Upper lobe of right lung (tissue), 1 donor: ENCODE results near the gene FANCC. TPM values are rescaled to one million over a fixed set of nuclear protein-coding genes. Genes with fewer than 3 reads are reported as not detected.

Experiments used
- ATAC-seq: fragments of 200-7000 bp; cut with Tn5 transposase; one replicate; pipeline ENCODE4 v1.9.1; 2020; ENCODE audit warnings: mild to moderate bottlenecking, moderate library complexity
- DNase-seq: peaks from one replicate; pipeline ENCODE4 v3.0.0-alpha.2; 2020
- H3K27ac ChIP-seq: fragments of 200-600 bp; one replicate; pipeline ENCODE4 v1.8.0; 2022
- H3K27me3 ChIP-seq: fragments of 200-600 bp; one replicate; pipeline ENCODE4 v1.8.0; 2022; ENCODE audit warnings: mild to moderate bottlenecking
- H3K36me3 ChIP-seq: fragments of 200-600 bp; one replicate; pipeline ENCODE4 v1.8.0; 2022
- H3K4me1 ChIP-seq: fragments of 200-600 bp; one replicate; pipeline ENCODE4 v1.8.0; 2022
- H3K4me3 ChIP-seq: fragments of 200-600 bp; one replicate; pipeline ENCODE4 v1.8.0; 2022; ENCODE audit warnings: mild to moderate bottlenecking
- H3K9me3 ChIP-seq: fragments of 200-600 bp; one replicate; pipeline ENCODE4 v1.8.0; 2022
- CTCF ChIP-seq: fragments of 200-600 bp; IDR thresholded peaks from one replicate; pipeline ENCODE4 v1.8.0; 2022; ENCODE audit warnings: antibody characterized with exemption
- intact Hi-C: fragments of 100-400 bp; cut with DNase I; formaldehyde crosslinking; loops from one replicate; pipeline ENCODE4 v1.11.0; 2022
- microRNA-seq: library from miRNA; unstranded; fragments of <30 nt; microRNA quantifications from one replicate; pipeline ENCODE4 v1.2.0, GENCODE V29; 2020; ENCODE audit warnings: borderline microRNAs expressed
- total RNA-seq: library from RNA; stranded (reverse); fragmentation: NEBNext Ultra II Directional; extraction: Animal tissue kit (Norgen Biotek cat#: 25700); gene quantifications from one replicate; pipeline ENCODE4 v1.2.1, GENCODE V29; 2021
- donor health status: DM: no; HTN: yes; CAD: no; lungs with severe emphysema.

The FANCC gene
- total RNA-seq, 1 donor from 2014 or later = 13.5 TPM

GRCh38 chr9:95057101-95057500, 260.4 kb downstream of the FANCC start:
- no peak for TF ChIP-seq CTCF
- no peak for DNase-seq
- intact Hi-C loops = no loop called here
- Histone ChIP-seq H3K36me3 (peaks cover 8% of the 10 kb centered on the region), H3K27me3 (no peaks in the 10 kb centered on the region), H3K4me1 (peaks cover 74% of the 10 kb centered on the region), H3K9me3 (no peaks in the 10 kb centered on the region), H3K4me3 (peak overlapping the region; percentile 26), H3K27ac (peak overlapping the region; percentile 34)
- peak; percentile 24 for ATAC-seq

DNA sequence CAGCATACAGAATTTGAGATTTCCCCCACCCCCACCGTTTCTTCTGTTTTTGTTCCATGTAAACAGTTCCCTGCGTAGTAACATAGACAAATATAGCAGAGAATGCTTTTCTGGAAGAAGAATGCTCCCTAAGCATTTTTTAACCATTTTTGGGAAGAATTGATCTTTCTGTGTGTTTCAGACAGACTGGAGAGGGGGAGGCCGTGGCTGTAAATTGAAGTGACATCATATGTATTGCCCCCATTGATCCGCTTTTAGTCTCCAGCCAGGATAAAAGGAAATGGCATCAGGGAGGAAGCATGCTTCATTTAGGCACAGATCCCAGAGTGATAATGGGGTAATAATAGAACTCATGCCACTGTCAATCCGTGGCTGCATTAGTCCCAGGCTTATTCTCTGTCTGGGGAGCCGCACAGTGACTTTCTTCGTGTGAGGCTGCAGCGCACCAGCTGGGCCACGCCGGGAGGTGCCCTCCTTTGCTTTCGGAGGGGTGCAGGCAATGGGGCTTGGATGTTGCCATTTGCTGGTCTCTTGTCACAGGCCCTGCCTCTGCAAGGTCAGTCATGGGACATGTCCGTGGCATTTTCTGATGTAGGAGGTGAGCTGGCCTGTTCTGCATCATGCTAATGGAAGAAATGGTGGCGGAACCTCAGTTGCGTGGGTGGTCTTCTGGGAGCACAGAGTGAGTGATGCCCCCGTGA, 261.5 kb downstream of the FANCC start:
- intact Hi-C loops = no loop called here
- Histone ChIP-seq H3K4me3 (peak overlapping the region; percentile 26), H3K27me3 (no peaks in the 10 kb centered on the region), H3K27ac (peak overlapping the region; percentile 52), H3K9me3 (no peaks in the 10 kb centered on the region), H3K36me3 (no peaks in the 10 kb centered on the region), H3K4me1 (peaks cover 67% of the 10 kb centered on the region)
- TF ChIP-seq CTCF = no peak
- ATAC-seq (peak; percentile 52), DNase-seq (no peak)

- ATAC-seq (no peak), DNase-seq (no peak)
- intact Hi-C loops = no loop called here
- Histone ChIP-seq H3K27ac (peak overlapping the region; percentile 52), H3K4me1 (peaks cover 66% of the 10 kb centered on the region), H3K36me3 (no peaks in the 10 kb centered on the region), H3K9me3 (no peaks in the 10 kb centered on the region), H3K27me3 (no peaks in the 10 kb centered on the region), H3K4me3 (peak overlapping the region; percentile 19)
- no peak for TF ChIP-seq CTCF
Measured at GRCh38 chr9:95055334-95055850, 262.1 kb downstream of the FANCC start.

DNA sequence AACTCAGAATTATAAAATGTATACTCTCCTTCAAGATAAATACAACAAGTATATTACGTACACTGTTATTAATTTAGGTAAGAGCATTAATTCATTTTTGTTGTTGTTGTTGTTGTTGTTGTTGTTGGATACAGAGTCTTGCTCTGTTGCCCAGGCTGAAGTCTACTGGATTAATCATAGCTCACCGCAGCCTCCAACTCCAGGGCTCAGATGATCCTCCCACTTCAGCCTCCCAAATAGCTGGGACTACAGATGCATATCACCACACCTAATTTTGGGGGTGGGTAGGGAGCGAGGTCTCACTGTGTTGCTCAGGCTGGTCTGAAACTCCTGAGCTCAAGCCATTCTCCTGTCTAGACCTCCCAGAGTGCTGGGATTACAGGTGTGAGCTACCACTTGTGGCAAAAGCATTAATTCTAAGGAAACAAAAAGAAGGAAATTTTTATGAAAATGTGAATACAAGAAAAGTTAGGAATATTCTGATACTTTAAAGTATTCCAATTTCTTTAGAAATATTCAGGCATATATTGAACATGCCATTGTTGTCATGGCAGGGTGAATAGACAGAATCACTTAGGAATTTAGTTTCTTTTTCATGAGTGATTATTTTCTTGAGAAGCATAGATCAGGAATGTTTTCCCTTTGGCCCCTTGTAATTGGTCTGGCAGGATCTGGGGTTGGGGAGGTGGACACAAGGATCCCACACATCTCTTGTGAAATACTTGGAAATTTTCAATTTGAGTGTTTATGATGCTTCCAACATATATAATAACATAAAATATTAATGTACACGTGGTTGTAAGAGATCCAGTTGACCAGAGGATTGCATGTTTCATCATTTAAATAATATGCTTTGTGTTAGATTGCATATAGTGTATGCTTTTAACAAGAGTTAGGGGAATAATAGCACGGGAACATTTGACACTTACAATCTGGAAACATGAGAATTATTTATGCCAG, 263.6 kb downstream of the FANCC start:
- TF ChIP-seq CTCF = no peak
- ATAC-seq (no peak), DNase-seq (no peak)
- no peaks in the 10 kb centered on the region for H3K36me3 ChIP-seq
- no peaks in the 10 kb centered on the region for H3K9me3 ChIP-seq
- H3K4me1 ChIP-seq = peaks cover 61% of the 10 kb centered on the region
- H3K27ac ChIP-seq = peak overlapping the region; percentile 19
- H3K27me3 ChIP-seq = no peaks in the 10 kb centered on the region
- H3K4me3 ChIP-seq = no peak overlapping the region
- intact Hi-C loops = no loop called here

GRCh38 chr9:95049761-95050160, 267.7 kb downstream of the FANCC start:
- intact Hi-C loops = no loop called here
- no peak for TF ChIP-seq CTCF
- no peaks in the 10 kb centered on the region for H3K9me3 ChIP-seq
- no peak for DNase-seq
- peaks cover 49% of the 10 kb centered on the region for H3K4me1 ChIP-seq
- no peak for ATAC-seq
- peak overlapping the region; percentile 85 for H3K27ac ChIP-seq
- H3K4me3 ChIP-seq = peak overlapping the region; percentile 64
- H3K27me3 ChIP-seq = no peaks in the 10 kb centered on the region
- no peaks in the 10 kb centered on the region for H3K36me3 ChIP-seq

Small RNA genes lying within 50 kb of the gene (microRNA-seq; reads per million reads assigned to microRNA genes)
- 25,837 reads per million, percentile 98 among the genes with 10 or more reads in this experiment for gene MIR23B
- gene MIR24-1 = not detected
- 5,204 reads per million, percentile 95 among the genes with 10 or more reads in this experiment for gene MIR27B
- not detected for gene MIR3074
- not detected for gene MIR6081

Other genes starting within 250 kb of the FANCC start
- gene PTCH1, start 199.3 kb upstream of the FANCC start, total RNA-seq = 25.9 TPM